OCI-LY3 (cell line): Measurements from ENCODE around the gene CD99L2.

Experiments used
- H2AFZ ChIP-seq: fragments of 200-600, 300-600 bp; shearing (Covaris generic); 2 replicates; pipeline ENCODE4 v1.6.0; 2014; ENCODE audit warnings: antibody characterized with exemption, low read depth, low read length
- H3K27ac ChIP-seq: fragments of 200-600, 300-600 bp; sonication (generic); 2 replicates; pipeline ENCODE4 v1.5.1; 2014; ENCODE audit warnings: mild to moderate bottlenecking, low read length, moderate library complexity, mixed read lengths
- H3K27me3 ChIP-seq: fragments of 200-600, 300-600 bp; sonication (generic); 2 replicates; pipeline ENCODE4 v1.6.1; 2014; ENCODE audit warnings: low read depth, low read length, mixed read lengths
- H3K36me3 ChIP-seq: fragments of 200-600, 300-600 bp; sonication (generic); replicated peaks from 2 replicates; pipeline ENCODE3; 2014; ENCODE audit warnings: low read depth, low read length, mixed read lengths
- H3K4me1 ChIP-seq: fragments of 300-600, 200-600 bp; sonication (generic); 2 replicates; pipeline ENCODE4 v1.6.1; 2014; ENCODE audit warnings: low read length, mixed read lengths
- H3K4me2 ChIP-seq: fragments of 200-600, 300-600 bp; sonication (generic); 2 replicates; pipeline ENCODE4 v1.6.1; 2014; ENCODE audit warnings: low read length, mixed read lengths
- H3K4me3 ChIP-seq: fragments of 300-600, 200-600 bp; sonication (generic); 2 replicates; pipeline ENCODE4 v1.5.1; 2014; ENCODE audit warnings: antibody characterized with exemption, mild to moderate bottlenecking, low read length, moderate library complexity
- H3K79me2 ChIP-seq: fragments of 300-600, 200-600 bp; shearing (Covaris generic); 2 replicates; pipeline ENCODE4 v1.6.1; 2014; ENCODE audit warnings: mild to moderate bottlenecking, low read length, mixed read lengths
- H3K9ac ChIP-seq: fragments of 300-600, 200-600 bp; shearing (Covaris generic); 2 replicates; pipeline ENCODE4 v1.6.0; 2014; ENCODE audit warnings: mild to moderate bottlenecking, low read length, moderate library complexity
- H3K9me3 ChIP-seq: fragments of 200-600, 300-600 bp; shearing (Covaris generic); 2 replicates; pipeline ENCODE4 v1.6.1; 2014; ENCODE audit warnings: low read length, mixed read lengths; ENCODE audit not compliant: insufficient read depth
- H4K20me1 ChIP-seq: fragments of 200-600, 300-600 bp; sonication (generic); 2 replicates; pipeline ENCODE4 v1.6.1; 2016; ENCODE audit warnings: low read length, mixed read lengths; ENCODE audit not compliant: insufficient read depth
- EZH2phosphoT487 ChIP-seq: fragments of 200-600 bp; shearing (Covaris generic); IDR thresholded peaks from 2 replicates; pipeline ENCODE4 v1.6.1; 2018; ENCODE audit warnings: antibody characterized with exemption, mixed run types, low read depth
- TF ChIP-seq, protein P1 (sequence below): fragments of 200-600, 300-600 bp; sonication (generic); IDR thresholded peaks from 2 replicates; pipeline ENCODE4 v1.5.1; 2014; ENCODE audit warnings: antibody characterized with exemption, low read length, low read depth

The CD99L2 gene

GRCh38 chrX:150841456-150842197 is 56.8 kb downstream of the CD99L2 start:
- Histone ChIP-seq H3K4me1 (no peaks in the 10 kb centered on the region), H3K4me2 (no peak overlapping the region), H3K79me2 (no peaks in the 10 kb centered on the region), H3K9ac (no peak overlapping the region), H4K20me1 (no peaks in the 10 kb centered on the region), H3K36me3 (no peaks in the 10 kb centered on the region), H3K27ac (no peak overlapping the region), H3K4me3 (no peak overlapping the region), H2AFZ (no peak overlapping the region), H3K27me3 (no peaks in the 10 kb centered on the region), H3K9me3 (no peaks in the 10 kb centered on the region)
- TF ChIP-seq, protein P1, sequence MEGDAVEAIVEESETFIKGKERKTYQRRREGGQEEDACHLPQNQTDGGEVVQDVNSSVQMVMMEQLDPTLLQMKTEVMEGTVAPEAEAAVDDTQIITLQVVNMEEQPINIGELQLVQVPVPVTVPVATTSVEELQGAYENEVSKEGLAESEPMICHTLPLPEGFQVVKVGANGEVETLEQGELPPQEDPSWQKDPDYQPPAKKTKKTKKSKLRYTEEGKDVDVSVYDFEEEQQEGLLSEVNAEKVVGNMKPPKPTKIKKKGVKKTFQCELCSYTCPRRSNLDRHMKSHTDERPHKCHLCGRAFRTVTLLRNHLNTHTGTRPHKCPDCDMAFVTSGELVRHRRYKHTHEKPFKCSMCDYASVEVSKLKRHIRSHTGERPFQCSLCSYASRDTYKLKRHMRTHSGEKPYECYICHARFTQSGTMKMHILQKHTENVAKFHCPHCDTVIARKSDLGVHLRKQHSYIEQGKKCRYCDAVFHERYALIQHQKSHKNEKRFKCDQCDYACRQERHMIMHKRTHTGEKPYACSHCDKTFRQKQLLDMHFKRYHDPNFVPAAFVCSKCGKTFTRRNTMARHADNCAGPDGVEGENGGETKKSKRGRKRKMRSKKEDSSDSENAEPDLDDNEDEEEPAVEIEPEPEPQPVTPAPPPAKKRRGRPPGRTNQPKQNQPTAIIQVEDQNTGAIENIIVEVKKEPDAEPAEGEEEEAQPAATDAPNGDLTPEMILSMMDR: no peak
- no peak for TF ChIP-seq EZH2phosphoT487

DNA sequence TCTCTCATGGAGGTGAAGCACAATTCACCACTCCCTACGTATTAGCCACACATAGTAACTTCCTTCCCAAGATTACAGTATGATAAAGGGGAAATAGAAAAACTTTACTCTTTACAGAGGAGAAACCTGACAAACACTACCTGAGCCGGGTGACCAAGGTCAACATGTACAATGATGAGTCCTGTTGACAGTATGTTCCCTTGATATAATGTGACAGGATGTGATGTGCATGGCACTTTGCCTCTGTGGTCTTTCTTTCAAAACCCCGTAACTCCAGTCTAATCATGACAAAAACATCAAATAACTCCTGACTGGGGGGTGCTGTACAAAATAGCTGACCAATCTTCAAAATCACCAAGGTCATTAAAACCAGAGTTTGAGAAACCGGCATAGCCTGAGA is 60.6 kb downstream of the CD99L2 start:
- H3K4me3 ChIP-seq: no peak overlapping the region
- no peaks in the 10 kb centered on the region for H3K27me3 ChIP-seq
- no peaks in the 10 kb centered on the region for H4K20me1 ChIP-seq
- H3K4me1 ChIP-seq: no peaks in the 10 kb centered on the region
- no peaks in the 10 kb centered on the region for H3K9me3 ChIP-seq
- no peak overlapping the region for H3K4me2 ChIP-seq
- H3K36me3 ChIP-seq: no peaks in the 10 kb centered on the region
- H2AFZ ChIP-seq: no peak overlapping the region
- no peaks in the 10 kb centered on the region for H3K79me2 ChIP-seq
- no peak for TF ChIP-seq EZH2phosphoT487
- TF ChIP-seq, protein P1: no peak
- H3K27ac ChIP-seq: no peak overlapping the region
- H3K9ac ChIP-seq: no peak overlapping the region

- no peak for TF ChIP-seq EZH2phosphoT487
- TF ChIP-seq, protein P1: no peak
- Histone ChIP-seq H3K4me2 (no peak overlapping the region), H3K9me3 (no peaks in the 10 kb centered on the region), H3K27ac (no peak overlapping the region), H3K4me1 (no peaks in the 10 kb centered on the region), H2AFZ (no peak overlapping the region), H4K20me1 (no peaks in the 10 kb centered on the region), H3K9ac (no peak overlapping the region), H3K79me2 (no peaks in the 10 kb centered on the region), H3K36me3 (no peaks in the 10 kb centered on the region), H3K4me3 (no peak overlapping the region), H3K27me3 (no peaks in the 10 kb centered on the region)
Observed at GRCh38 chrX:150834695-150835094, 63.8 kb downstream of the CD99L2 start.

DNA sequence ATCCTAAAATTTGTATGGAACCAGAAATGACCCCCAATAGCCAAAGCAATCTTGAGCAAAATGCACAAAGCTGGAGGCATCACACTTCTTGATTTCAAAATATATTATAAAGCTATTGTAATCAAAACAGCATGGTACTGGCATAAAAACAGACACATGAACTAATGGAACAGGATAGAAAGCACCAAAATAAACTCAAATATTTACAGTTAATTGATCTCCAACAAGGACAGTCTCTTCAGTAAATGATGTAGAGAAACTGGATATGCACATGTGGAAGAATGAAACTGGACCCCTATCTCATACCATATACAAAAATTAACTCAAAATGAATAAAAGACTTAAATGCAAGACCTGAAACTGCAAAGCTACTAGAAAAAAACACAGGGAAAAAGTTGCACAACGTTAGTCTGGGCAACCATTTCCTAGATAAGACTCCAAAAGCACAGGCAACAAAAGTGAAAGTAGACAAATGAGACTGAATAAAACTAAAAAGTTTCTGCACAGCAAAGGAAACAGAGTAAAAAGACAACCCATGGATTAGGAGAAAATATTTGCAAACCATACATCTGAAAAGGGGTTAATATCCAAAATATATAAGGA is 64.9 kb downstream of the CD99L2 start:
- no peak overlapping the region for H3K9ac ChIP-seq
- H3K27ac ChIP-seq: no peak overlapping the region
- H3K79me2 ChIP-seq: no peaks in the 10 kb centered on the region
- H3K4me1 ChIP-seq: no peaks in the 10 kb centered on the region
- H2AFZ ChIP-seq: no peak overlapping the region
- TF ChIP-seq EZH2phosphoT487: no peak
- TF ChIP-seq, protein P1: no peak
- no peaks in the 10 kb centered on the region for H3K36me3 ChIP-seq
- no peaks in the 10 kb centered on the region for H3K9me3 ChIP-seq
- no peaks in the 10 kb centered on the region for H4K20me1 ChIP-seq
- no peak overlapping the region for H3K4me2 ChIP-seq
- H3K27me3 ChIP-seq: no peaks in the 10 kb centered on the region
- H3K4me3 ChIP-seq: no peak overlapping the region
